ENCODE data around the gene C11orf86.
"Not testable (repeated sequence)": the region's sequence is repeated elsewhere in the genome, so short reads cannot be mapped to it uniquely, and the experiment has no call there.

C11orf86 gene

DNA sequence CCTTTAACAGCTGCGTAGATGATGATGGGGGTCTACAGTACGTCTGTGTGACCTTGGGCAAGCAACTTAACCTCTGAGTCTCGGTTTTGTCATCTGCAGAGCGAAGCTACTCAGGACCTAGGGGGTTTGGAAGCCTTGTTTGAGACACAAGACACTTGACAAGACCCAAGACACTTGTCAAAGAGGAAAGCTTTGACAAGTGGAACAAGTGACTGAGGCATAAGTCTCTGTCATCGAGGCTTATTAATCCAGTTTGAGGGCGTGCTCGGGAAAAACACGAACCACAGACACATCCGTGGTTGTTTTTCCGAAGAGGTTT lies 16.2 kb upstream of the C11orf86 start:
- TF ChIP-seq EZH2 (IDR thresholded peaks at IDR 0.05; ENCODE audit: borderline replicate concordance, low read length), result no peak
- TF ChIP-seq, protein P1, sequence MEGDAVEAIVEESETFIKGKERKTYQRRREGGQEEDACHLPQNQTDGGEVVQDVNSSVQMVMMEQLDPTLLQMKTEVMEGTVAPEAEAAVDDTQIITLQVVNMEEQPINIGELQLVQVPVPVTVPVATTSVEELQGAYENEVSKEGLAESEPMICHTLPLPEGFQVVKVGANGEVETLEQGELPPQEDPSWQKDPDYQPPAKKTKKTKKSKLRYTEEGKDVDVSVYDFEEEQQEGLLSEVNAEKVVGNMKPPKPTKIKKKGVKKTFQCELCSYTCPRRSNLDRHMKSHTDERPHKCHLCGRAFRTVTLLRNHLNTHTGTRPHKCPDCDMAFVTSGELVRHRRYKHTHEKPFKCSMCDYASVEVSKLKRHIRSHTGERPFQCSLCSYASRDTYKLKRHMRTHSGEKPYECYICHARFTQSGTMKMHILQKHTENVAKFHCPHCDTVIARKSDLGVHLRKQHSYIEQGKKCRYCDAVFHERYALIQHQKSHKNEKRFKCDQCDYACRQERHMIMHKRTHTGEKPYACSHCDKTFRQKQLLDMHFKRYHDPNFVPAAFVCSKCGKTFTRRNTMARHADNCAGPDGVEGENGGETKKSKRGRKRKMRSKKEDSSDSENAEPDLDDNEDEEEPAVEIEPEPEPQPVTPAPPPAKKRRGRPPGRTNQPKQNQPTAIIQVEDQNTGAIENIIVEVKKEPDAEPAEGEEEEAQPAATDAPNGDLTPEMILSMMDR (IDR thresholded peaks at IDR 0.05; ENCODE audit: low read length), result no peak

DNA sequence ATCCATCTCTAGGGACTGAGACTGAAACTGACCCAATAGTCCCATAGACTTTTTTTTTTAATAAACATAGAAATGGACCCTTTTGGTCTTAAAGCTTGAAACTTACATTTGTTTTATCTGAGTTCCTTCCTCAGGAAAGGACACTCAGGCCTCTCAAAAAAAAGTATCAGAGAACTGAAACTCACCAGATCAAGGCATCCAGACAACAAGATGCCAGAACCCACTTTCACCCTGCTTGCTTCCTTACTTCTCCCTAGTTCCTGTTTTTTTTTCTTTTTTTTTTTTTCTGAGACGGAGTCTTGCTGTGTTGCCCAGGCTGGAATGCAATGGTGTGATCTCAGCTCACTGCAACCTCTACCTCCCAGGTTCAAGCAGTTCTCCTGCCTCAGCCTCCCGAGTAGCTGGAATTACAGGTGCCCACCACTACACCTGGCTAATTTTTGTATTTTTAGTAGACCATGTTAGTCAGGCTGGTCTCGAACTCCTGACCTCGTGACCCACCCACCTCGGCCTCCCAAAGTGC lies 13.4 kb upstream of the C11orf86 start:
- H3K9me3 ChIP-seq (ENCODE audit: low read length); H4K20me1 ChIP-seq (ENCODE audit: insufficient read depth, low read length); H2AFZ ChIP-seq (ENCODE audit: low read length); H3K27me3 ChIP-seq (ENCODE audit: insufficient read depth, low read length); H3K27ac ChIP-seq (ENCODE audit: low read depth, low read length, poor library complexity, severe bottlenecking); H3K4me2 ChIP-seq (ENCODE audit: low read length); H3K4me1 ChIP-seq (ENCODE audit: insufficient read depth, low read length, severe bottlenecking); H3K9me2 ChIP-seq (ENCODE audit: low read depth, low read length); H3F3A ChIP-seq (ENCODE audit: insufficient read depth, low read length); H3K9ac ChIP-seq (ENCODE audit: low read length); H3K4me3 ChIP-seq (ENCODE audit: low read depth, low read length, poor library complexity, severe bottlenecking); H3K36me3 ChIP-seq (ENCODE audit: insufficient read depth, low read length); H3K79me2 ChIP-seq (ENCODE audit: insufficient read depth, low read length): not testable (repeated sequence)

More for the DNA sequence above, 16.2 kb upstream of the C11orf86 start:
- H3K4me3 ChIP-seq (ENCODE audit: low read depth, low read length, poor library complexity, severe bottlenecking), result no peak overlapping the region
- 0 out of 2 replicates have a peak, but pooled peaks cover 4% of the 10 kb centered on the region for H3K27me3 ChIP-seq (ENCODE audit: insufficient read depth, low read length)
- no peaks in the 10 kb centered on the region for H3K9me3 ChIP-seq (ENCODE audit: low read length)
- H3K9me2 ChIP-seq (ENCODE audit: low read depth, low read length), result no peaks in the 10 kb centered on the region
- no peaks in the 10 kb centered on the region for H4K20me1 ChIP-seq (ENCODE audit: insufficient read depth, low read length)
- no peak overlapping the region for H2AFZ ChIP-seq (ENCODE audit: low read length)
- no peaks in the 10 kb centered on the region for H3K4me1 ChIP-seq (ENCODE audit: insufficient read depth, low read length, severe bottlenecking)
- H3K4me2 ChIP-seq (ENCODE audit: low read length), result no peak overlapping the region
- H3K9ac ChIP-seq (ENCODE audit: low read length), result no peak overlapping the region
- H3K36me3 ChIP-seq (ENCODE audit: insufficient read depth, low read length), result no peaks in the 10 kb centered on the region
- H3K79me2 ChIP-seq (ENCODE audit: insufficient read depth, low read length), result no peaks in the 10 kb centered on the region
- no peak overlapping the region for H3K27ac ChIP-seq (ENCODE audit: low read depth, low read length, poor library complexity, severe bottlenecking)
- no peaks in the 10 kb centered on the region for H3F3A ChIP-seq (ENCODE audit: insufficient read depth, low read length)

DNA sequence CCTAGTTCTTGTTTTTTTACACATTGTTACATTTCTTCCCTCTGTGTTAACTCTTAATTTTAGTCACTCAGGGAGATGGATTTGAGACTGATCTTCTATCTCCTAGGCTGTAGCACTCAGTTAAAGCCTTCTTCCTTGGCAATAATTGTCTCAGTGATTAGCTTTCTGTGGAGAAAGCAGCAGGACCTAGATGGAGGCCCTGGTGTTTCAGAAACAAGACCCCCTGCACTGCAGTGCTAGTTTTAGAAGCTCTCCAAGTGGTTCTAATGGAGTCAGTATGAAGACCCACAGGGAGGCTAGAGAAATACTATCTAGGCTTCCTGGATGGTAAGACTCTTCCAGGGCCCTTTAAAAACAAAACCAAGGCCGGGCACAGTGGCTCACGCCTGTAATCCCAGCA lies 12.9 kb upstream of the C11orf86 start:
- H3K27ac ChIP-seq (ENCODE audit: low read depth, low read length, poor library complexity, severe bottlenecking), result no peak overlapping the region
- no peak overlapping the region for H3K4me2 ChIP-seq (ENCODE audit: low read length)
- H3K9ac ChIP-seq (ENCODE audit: low read length), result no peak overlapping the region
- H3K36me3 ChIP-seq (ENCODE audit: insufficient read depth, low read length), result no peaks in the 10 kb centered on the region
- H2AFZ ChIP-seq (ENCODE audit: low read length), result no peak overlapping the region
- H3K79me2 ChIP-seq (ENCODE audit: insufficient read depth, low read length), result no peaks in the 10 kb centered on the region
- H3K9me3 ChIP-seq (ENCODE audit: low read length), result no peaks in the 10 kb centered on the region
- no peaks in the 10 kb centered on the region for H3K4me1 ChIP-seq (ENCODE audit: insufficient read depth, low read length, severe bottlenecking)
- no peaks in the 10 kb centered on the region for H4K20me1 ChIP-seq (ENCODE audit: insufficient read depth, low read length)
- H3F3A ChIP-seq (ENCODE audit: insufficient read depth, low read length), result no peaks in the 10 kb centered on the region
- 0 out of 2 replicates have a peak, but pooled peaks cover 4% of the 10 kb centered on the region for H3K27me3 ChIP-seq (ENCODE audit: insufficient read depth, low read length)
- H3K4me3 ChIP-seq (ENCODE audit: low read depth, low read length, poor library complexity, severe bottlenecking), result no peak overlapping the region
- no peaks in the 10 kb centered on the region for H3K9me2 ChIP-seq (ENCODE audit: low read depth, low read length)
- TF ChIP-seq, protein P1 (IDR thresholded peaks at IDR 0.05; ENCODE audit: low read length), result no peak

DNA sequence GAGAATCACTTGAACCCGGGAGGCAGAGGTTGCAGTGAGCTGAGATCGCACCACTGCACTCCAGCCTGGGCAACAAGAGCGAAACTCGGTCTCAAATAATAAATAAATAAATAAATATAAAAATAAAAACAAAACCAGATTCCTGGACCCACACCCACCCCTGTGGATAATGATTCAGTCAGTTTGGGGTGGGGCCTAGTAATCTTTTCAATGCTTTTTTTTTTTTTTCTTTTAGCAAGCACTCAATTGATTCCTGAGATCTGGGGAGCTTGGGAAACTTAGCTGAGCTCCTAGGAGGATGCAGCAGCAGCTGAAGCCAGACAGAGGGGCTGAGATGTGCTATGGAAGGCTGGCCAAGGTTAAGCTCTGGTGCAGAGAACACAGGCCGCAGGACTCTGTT lies 12.3 kb upstream of the C11orf86 start:
- no peak overlapping the region for H2AFZ ChIP-seq (ENCODE audit: low read length)
- H3F3A ChIP-seq (ENCODE audit: insufficient read depth, low read length), result no peaks in the 10 kb centered on the region
- no peak overlapping the region for H3K4me2 ChIP-seq (ENCODE audit: low read length)
- no peaks in the 10 kb centered on the region for H3K4me1 ChIP-seq (ENCODE audit: insufficient read depth, low read length, severe bottlenecking)
- H3K27me3 ChIP-seq (ENCODE audit: insufficient read depth, low read length), result 0 out of 2 replicates have a peak, but pooled peaks cover 4% of the 10 kb centered on the region
- H3K4me3 ChIP-seq (ENCODE audit: low read depth, low read length, poor library complexity, severe bottlenecking), result no peak overlapping the region
- H3K9me2 ChIP-seq (ENCODE audit: low read depth, low read length), result no peaks in the 10 kb centered on the region
- H3K9ac ChIP-seq (ENCODE audit: low read length), result no peak overlapping the region
- no peak for TF ChIP-seq EZH2 (IDR thresholded peaks at IDR 0.05; ENCODE audit: borderline replicate concordance, low read length)
- TF ChIP-seq, protein P1 (IDR thresholded peaks at IDR 0.05; ENCODE audit: low read length), result no peak
- H3K27ac ChIP-seq (ENCODE audit: low read depth, low read length, poor library complexity, severe bottlenecking), result no peak overlapping the region
- no peaks in the 10 kb centered on the region for H4K20me1 ChIP-seq (ENCODE audit: insufficient read depth, low read length)
- H3K9me3 ChIP-seq (ENCODE audit: low read length), result no peaks in the 10 kb centered on the region
- H3K36me3 ChIP-seq (ENCODE audit: insufficient read depth, low read length), result no peaks in the 10 kb centered on the region
- no peaks in the 10 kb centered on the region for H3K79me2 ChIP-seq (ENCODE audit: insufficient read depth, low read length)

Data from OCI-LY1 (cell line).